GM12872 (cell line): Measurements from ENCODE around the gene MYPN.

Experiments used
- TF ChIP-seq, protein P1 (sequence below): IDR thresholded peaks from 3 replicates; pipeline ENCODE4 v1.5.1; 2011; ENCODE audit warnings: low read depth, mild to moderate bottlenecking, low read length, moderate library complexity; ENCODE audit not compliant: insufficient read depth

MYPN gene

DNA sequence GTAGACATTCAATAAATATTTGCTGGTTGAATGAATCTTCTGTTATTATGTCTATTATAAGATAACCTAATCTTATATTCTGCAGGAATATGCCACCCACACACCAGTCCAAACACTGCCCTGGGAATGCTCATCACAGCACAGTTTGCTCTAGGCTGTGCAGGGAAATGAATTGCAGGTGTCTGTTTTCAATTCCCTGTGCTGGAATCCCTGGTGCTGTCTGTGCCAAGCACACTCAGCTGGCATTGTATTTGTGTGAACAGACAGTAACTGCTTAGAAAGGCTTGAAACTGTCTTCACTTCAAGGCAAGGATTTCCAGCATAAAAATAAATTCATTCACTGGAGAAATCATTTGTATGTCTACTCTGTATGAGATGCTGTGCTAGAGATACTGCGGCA lies 102.4 kb downstream of the MYPN start:
- TF ChIP-seq, protein P1, sequence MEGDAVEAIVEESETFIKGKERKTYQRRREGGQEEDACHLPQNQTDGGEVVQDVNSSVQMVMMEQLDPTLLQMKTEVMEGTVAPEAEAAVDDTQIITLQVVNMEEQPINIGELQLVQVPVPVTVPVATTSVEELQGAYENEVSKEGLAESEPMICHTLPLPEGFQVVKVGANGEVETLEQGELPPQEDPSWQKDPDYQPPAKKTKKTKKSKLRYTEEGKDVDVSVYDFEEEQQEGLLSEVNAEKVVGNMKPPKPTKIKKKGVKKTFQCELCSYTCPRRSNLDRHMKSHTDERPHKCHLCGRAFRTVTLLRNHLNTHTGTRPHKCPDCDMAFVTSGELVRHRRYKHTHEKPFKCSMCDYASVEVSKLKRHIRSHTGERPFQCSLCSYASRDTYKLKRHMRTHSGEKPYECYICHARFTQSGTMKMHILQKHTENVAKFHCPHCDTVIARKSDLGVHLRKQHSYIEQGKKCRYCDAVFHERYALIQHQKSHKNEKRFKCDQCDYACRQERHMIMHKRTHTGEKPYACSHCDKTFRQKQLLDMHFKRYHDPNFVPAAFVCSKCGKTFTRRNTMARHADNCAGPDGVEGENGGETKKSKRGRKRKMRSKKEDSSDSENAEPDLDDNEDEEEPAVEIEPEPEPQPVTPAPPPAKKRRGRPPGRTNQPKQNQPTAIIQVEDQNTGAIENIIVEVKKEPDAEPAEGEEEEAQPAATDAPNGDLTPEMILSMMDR, result no peak

DNA sequence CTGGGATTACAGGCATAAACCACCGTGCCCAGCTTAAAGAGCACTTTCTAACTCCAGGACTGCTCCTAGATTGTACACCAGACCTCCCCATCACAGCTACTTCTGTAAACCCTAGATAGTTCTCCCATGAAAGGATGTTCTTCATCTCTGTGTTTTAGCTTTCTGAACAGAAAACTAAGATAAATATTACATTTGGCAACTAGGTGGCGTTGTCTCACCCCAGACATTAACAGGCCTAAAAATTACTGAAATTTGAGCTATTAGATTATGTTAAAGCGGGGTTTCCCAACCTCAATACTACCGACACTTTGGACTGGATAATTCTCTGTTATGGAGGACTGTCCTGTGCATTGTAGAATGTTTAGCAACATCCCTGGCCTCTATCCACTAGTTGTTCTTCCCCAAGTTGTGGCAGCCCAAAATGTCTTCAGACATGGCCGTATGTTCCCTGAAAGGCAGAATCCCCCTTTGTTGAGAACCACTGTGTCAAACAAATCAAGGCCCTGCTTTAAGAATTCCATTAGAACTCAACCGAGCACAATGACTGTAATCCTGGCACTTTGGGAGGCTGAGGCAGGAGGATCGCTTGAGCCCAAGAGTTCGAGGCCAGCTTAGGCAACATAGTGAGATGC lies 103.5 kb downstream of the MYPN start:
- TF ChIP-seq, protein P1, result peak; percentile 51

- TF ChIP-seq, protein P1, result no peak
Measured at GRCh38 chr10:68218786-68219185, 109.5 kb downstream of the MYPN start.

GRCh38 chr10:68221196-68221595 lies 111.9 kb downstream of the MYPN start:
- TF ChIP-seq, protein P1, result no peak

GRCh38 chr10:68222391-68222790 lies 113.1 kb downstream of the MYPN start:
- TF ChIP-seq, protein P1, result no peak

DNA sequence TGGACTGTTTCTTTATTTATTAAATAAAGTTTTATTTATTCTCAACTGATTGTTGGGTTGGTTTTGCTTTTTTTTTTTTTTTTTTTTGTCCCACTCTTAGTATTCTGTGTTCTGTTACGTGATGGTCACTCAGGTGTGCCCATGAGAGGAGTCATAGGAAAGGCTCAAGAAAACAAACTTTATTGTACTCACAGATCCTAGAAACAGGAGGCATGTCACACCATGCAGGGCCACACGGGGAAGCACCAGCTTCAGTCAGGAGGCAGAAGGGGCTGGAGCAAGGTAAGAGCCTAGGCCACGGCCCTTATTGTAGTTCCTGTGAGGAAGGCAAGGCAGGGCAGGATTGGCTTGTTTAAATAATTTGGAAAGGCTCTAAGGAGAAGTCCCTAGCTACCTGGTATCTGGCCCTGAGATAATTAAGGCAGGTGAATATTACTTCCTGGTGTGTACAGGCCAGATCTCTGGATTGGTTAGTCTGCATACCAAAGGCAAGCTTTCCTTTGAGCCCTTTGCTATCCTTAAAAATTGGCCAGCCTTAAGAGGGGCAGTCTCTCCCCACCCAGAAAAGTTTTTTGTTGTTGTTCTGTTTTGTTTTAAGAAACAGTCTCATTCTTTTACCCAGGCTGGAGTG lies 114.4 kb downstream of the MYPN start:
- TF ChIP-seq, protein P1, result peak; percentile 25; the same call in 1 of the 3 replicates

GRCh38 chr10:68224810-68225209 lies 115.5 kb downstream of the MYPN start:
- TF ChIP-seq, protein P1, result no peak
